Measurements from ENCODE around the gene RUSF1. TPM values are rescaled to one million over a fixed set of nuclear protein-coding genes. Genes with fewer than 3 reads are reported as not detected.
"Not testable (repeated sequence)": the region's sequence is repeated elsewhere in the genome, so short reads cannot be mapped to it uniquely, and the experiment has no call there.

The RUSF1 gene
- total RNA-seq: 48.5 and 53.0 TPM in 2 replicates

GRCh38 chr16:31507929-31508705, at the start of gene RUSF1:
Gene RUSF1 (minus strand): TSS chr16:31508391. CDS start chr16:31508373, 18 bp downstream.
- TF ChIP-seq CTCF (IDR thresholded peaks at IDR 0.05; ENCODE audit: extremely low read depth, low read depth, low read length): no peak

GRCh38 chr16:31542763-31543162, 34.6 kb upstream of the RUSF1 start:
- no peak overlapping the region for H3K4me2 ChIP-seq (ENCODE audit: insufficient read depth, low read length)
- H2AFZ ChIP-seq (ENCODE audit: low read length): no peak overlapping the region
- no peaks in the 10 kb centered on the region for H3K36me3 ChIP-seq (ENCODE audit: insufficient read depth, low read length)
- no peaks in the 10 kb centered on the region for H3K79me2 ChIP-seq (ENCODE audit: insufficient read depth, low read length)
- TF ChIP-seq CTCF (IDR thresholded peaks at IDR 0.05; ENCODE audit: extremely low read depth, low read depth, low read length): no peak
- no peaks in the 10 kb centered on the region for H4K20me1 ChIP-seq (ENCODE audit: insufficient read depth, low read length)
- no peak for DNase-seq (ENCODE audit: insufficient read length, low spot score, missing footprints)
- H3K4me3 ChIP-seq (ENCODE audit: insufficient read depth, low read length): no peak overlapping the region
- H3K27ac ChIP-seq (ENCODE audit: low read depth, low read length): no peak overlapping the region
- H3K9me3 ChIP-seq (ENCODE audit: low read depth, low read length): no peaks in the 10 kb centered on the region
- peaks cover 1% of the 10 kb centered on the region for H3K27me3 ChIP-seq (ENCODE audit: insufficient read depth, low read length)
- H3K4me1 ChIP-seq (ENCODE audit: insufficient read depth, low read length): no peaks in the 10 kb centered on the region

More at GRCh38 chr16:31507929-31508705, at the start of gene RUSF1:
- peak; percentile 95 for DNase-seq (ENCODE audit: insufficient read length, low spot score, missing footprints)
- no peaks in the 10 kb centered on the region for H3K9me3 ChIP-seq (ENCODE audit: low read depth, low read length)
- H2AFZ ChIP-seq (ENCODE audit: low read length): peak within 1 kb of the TSS; percentile 80
- peak within 1 kb of the TSS; percentile 92 for H3K4me3 ChIP-seq (ENCODE audit: insufficient read depth, low read length)
- H3K36me3 ChIP-seq (ENCODE audit: insufficient read depth, low read length): peaks cover 18% of the 10 kb centered on the region
- H3K79me2 ChIP-seq (ENCODE audit: insufficient read depth, low read length): peaks cover 30% of the 10 kb centered on the region
- H3K27ac ChIP-seq (ENCODE audit: low read depth, low read length): peak within 1 kb of the TSS; percentile 95
- H3K4me1 ChIP-seq (ENCODE audit: insufficient read depth, low read length): peaks cover 32% of the 10 kb centered on the region
- H4K20me1 ChIP-seq (ENCODE audit: insufficient read depth, low read length): no peaks in the 10 kb centered on the region
- H3K27me3 ChIP-seq (ENCODE audit: insufficient read depth, low read length): no peaks in the 10 kb centered on the region
- H3K4me2 ChIP-seq (ENCODE audit: insufficient read depth, low read length): peak within 1 kb of the TSS; percentile 98

- H3K79me2 ChIP-seq (ENCODE audit: insufficient read depth, low read length); H3K9me3 ChIP-seq (ENCODE audit: low read depth, low read length); H3K4me1 ChIP-seq (ENCODE audit: insufficient read depth, low read length); H3K27ac ChIP-seq (ENCODE audit: low read depth, low read length); H3K27me3 ChIP-seq (ENCODE audit: insufficient read depth, low read length); H4K20me1 ChIP-seq (ENCODE audit: insufficient read depth, low read length); H3K4me2 ChIP-seq (ENCODE audit: insufficient read depth, low read length); H3K36me3 ChIP-seq (ENCODE audit: insufficient read depth, low read length); H3K4me3 ChIP-seq (ENCODE audit: insufficient read depth, low read length); H2AFZ ChIP-seq (ENCODE audit: low read length); DNase-seq (ENCODE audit: insufficient read length, low spot score, missing footprints): not testable (repeated sequence)
These were observed 31.6 kb upstream of the RUSF1 start for GRCh38 chr16:31539762-31540161.

GRCh38 chr16:31538243-31538598, 30.0 kb upstream of the RUSF1 start:
- H3K4me1 ChIP-seq (ENCODE audit: insufficient read depth, low read length); H3K27me3 ChIP-seq (ENCODE audit: insufficient read depth, low read length); H3K4me3 ChIP-seq (ENCODE audit: insufficient read depth, low read length); H3K27ac ChIP-seq (ENCODE audit: low read depth, low read length); H3K36me3 ChIP-seq (ENCODE audit: insufficient read depth, low read length); H4K20me1 ChIP-seq (ENCODE audit: insufficient read depth, low read length); H3K4me2 ChIP-seq (ENCODE audit: insufficient read depth, low read length); H3K79me2 ChIP-seq (ENCODE audit: insufficient read depth, low read length); DNase-seq (ENCODE audit: insufficient read length, low spot score, missing footprints); H2AFZ ChIP-seq (ENCODE audit: low read length); H3K9me3 ChIP-seq (ENCODE audit: low read depth, low read length): not testable (repeated sequence)
